GM23338 (cell line): ENCODE data around the gene ERP27. TPM values are rescaled to one million over a fixed set of nuclear protein-coding genes. Genes with fewer than 3 reads are reported as not detected.

ENCODE experiments used
- ATAC-seq: fragments of 200-7000 bp; cut with Tn5 transposase; 3 replicates; pipeline ENCODE4 v1.9.1; 2020
- DNase-seq: peaks from one replicate; pipeline ENCODE4 v3.0.0-alpha.2; 2015; ENCODE audit warnings: low spot score
- H2AFZ ChIP-seq: fragments of 200-600 bp; sonication (generic); 2 replicates; pipeline ENCODE4 v1.8.0; 2016; ENCODE audit warnings: antibody characterized with exemption, mild to moderate bottlenecking, moderate library complexity
- H3F3A ChIP-seq: fragments of 200-600 bp; sonication (generic); replicated peaks from 2 replicates; pipeline ENCODE4 v1.8.0; 2017; ENCODE audit warnings: antibody characterized with exemption, mixed run types, low read depth
- H3K27ac ChIP-seq: fragments of 200-600 bp; sonication (generic); 2 replicates; pipeline ENCODE4 v1.6.1; 2016; ENCODE audit warnings: low read depth
- H3K27me3 ChIP-seq: fragments of 200-600 bp; sonication (generic); 2 replicates; pipeline ENCODE4 v1.8.0; 2016; ENCODE audit warnings: mild to moderate bottlenecking, mixed run types, moderate library complexity; ENCODE audit not compliant: insufficient read depth
- H3K36me3 ChIP-seq: fragments of 200-600 bp; sonication (generic); 2 replicates; pipeline ENCODE4 v1.8.0; 2016; ENCODE audit warnings: mild to moderate bottlenecking; ENCODE audit not compliant: insufficient read depth
- H3K4me1 ChIP-seq: fragments of 200-600 bp; sonication (generic); 2 replicates; pipeline ENCODE4 v1.8.0; 2016; ENCODE audit warnings: mild to moderate bottlenecking, moderate library complexity; ENCODE audit not compliant: insufficient read depth
- H3K4me2 ChIP-seq: fragments of 200-600 bp; sonication (generic); 2 replicates; pipeline ENCODE4 v1.7.1; 2017; ENCODE audit warnings: mixed run types
- H3K4me3 ChIP-seq: fragments of 200-600 bp; sonication (generic); 2 replicates; pipeline ENCODE4 v1.6.1; 2016; ENCODE audit warnings: mixed run types
- H3K79me2 ChIP-seq: fragments of 200-600 bp; sonication (generic); replicated peaks from 2 replicates; pipeline ENCODE4 v1.8.0; 2017; ENCODE audit warnings: mild to moderate bottlenecking; ENCODE audit not compliant: insufficient read depth
- H3K9me2 ChIP-seq: fragments of 200-600 bp; sonication (generic); 2 replicates; pipeline ENCODE4 v1.8.0; 2017; ENCODE audit not compliant: insufficient read depth
- H4K20me1 ChIP-seq: fragments of 200-600 bp; sonication (generic); replicated peaks from 2 replicates; pipeline ENCODE4 v1.8.0; 2017; ENCODE audit warnings: mild to moderate bottlenecking; ENCODE audit not compliant: insufficient read depth
- H3K27ac Mint-ChIP-seq: 2 replicates; pipeline ENCODE4 v1.8.0; 2020; ENCODE audit warnings: inconsistent platforms, mild to moderate bottlenecking, moderate library complexity, mixed read lengths
- H3K27me3 Mint-ChIP-seq: 3 replicates; pipeline ENCODE4 v1.8.0; 2022; ENCODE audit warnings: low read depth, mild to moderate bottlenecking, moderate library complexity, mixed read lengths, inconsistent platforms; ENCODE audit not compliant: insufficient read depth, poor library complexity
- H3K36me3 Mint-ChIP-seq: 3 replicates; pipeline ENCODE4 v1.8.0; 2021; ENCODE audit warnings: low read depth, mild to moderate bottlenecking, inconsistent platforms, moderate library complexity, mixed read lengths
- H3K4me1 Mint-ChIP-seq: 3 replicates; pipeline ENCODE4 v1.8.0; 2020; ENCODE audit warnings: mild to moderate bottlenecking, inconsistent platforms, mixed read lengths
- H3K4me3 Mint-ChIP-seq: 3 replicates; pipeline ENCODE4 v1.8.0; 2021; ENCODE audit warnings: moderate library complexity, mild to moderate bottlenecking, inconsistent platforms, mixed read lengths
- H3K9me3 Mint-ChIP-seq: 3 replicates; pipeline ENCODE4 v1.8.0; 2020; ENCODE audit warnings: moderate library complexity, mild to moderate bottlenecking, inconsistent platforms, mixed read lengths
- CREB1 ChIP-seq: fragments of 250-450 bp; sonication (Bioruptor Pico); IDR thresholded peaks from 2 replicates; pipeline ENCODE4 v1.5.0; 2020; ENCODE audit warnings: low read depth, mild to moderate bottlenecking, moderate library complexity
- EZH2 ChIP-seq: fragments of 200-600 bp; sonication (generic); IDR thresholded peaks from one replicate; pipeline ENCODE4 v1.8.0; 2017; ENCODE audit warnings: antibody characterized with exemption, mild to moderate bottlenecking, low read depth; ENCODE audit not compliant: unreplicated experiment
- EZH2phosphoT487 ChIP-seq: fragments of 200-600 bp; sonication (generic); IDR thresholded peaks from one replicate; pipeline ENCODE4 v1.8.1; 2018; ENCODE audit warnings: antibody characterized with exemption; ENCODE audit not compliant: unreplicated experiment
- JUNB ChIP-seq: IDR thresholded peaks from one replicate; pipeline ENCODE4 v1.6.1; 2016; ENCODE audit warnings: antibody characterized with exemption; ENCODE audit not compliant: unreplicated experiment
- NANOG ChIP-seq: IDR thresholded peaks from 2 replicates; pipeline ENCODE4 v1.6.1; 2016; ENCODE audit warnings: antibody characterized with exemption, borderline replicate concordance
- POLR2AphosphoS5 ChIP-seq: IDR thresholded peaks from 2 replicates; pipeline ENCODE4 v1.6.1; 2016; ENCODE audit warnings: antibody characterized with exemption, low read depth
- STAT1 ChIP-seq: IDR thresholded peaks from one replicate; pipeline ENCODE4 v1.6.1; 2016; ENCODE audit warnings: antibody characterized with exemption; ENCODE audit not compliant: unreplicated experiment
- ZNF114 ChIP-seq: fragments of 250-450 bp; sonication (Bioruptor Pico); IDR thresholded peaks from 2 replicates; pipeline ENCODE4 v1.5.0; 2020; ENCODE audit warnings: mild to moderate bottlenecking, moderate library complexity
- ZNF462 ChIP-seq: fragments of 250-450 bp; sonication (Bioruptor Pico); IDR thresholded peaks from 2 replicates; pipeline ENCODE4 v1.5.0; 2020; ENCODE audit warnings: mild to moderate bottlenecking, moderate library complexity
- polyA plus RNA-seq: library from polyadenylated mRNA; unstranded; fragments of >200 nt; fragmentation: Nextera tagmentation; extraction: Ambion mirVana; gene quantifications from 2 replicates; pipeline ENCODE4 v1.2.1, GENCODE V29; 2016
- total RNA-seq: library from RNA; depleted of rRNA; stranded (reverse); fragments of >200 nt; shearing (Covaris generic); gene quantifications from 2 replicates; pipeline ENCODE4 v1.2.3, GENCODE V29; 2014
- TF ChIP-seq, protein P1 (sequence below): IDR thresholded peaks from one replicate; pipeline ENCODE4 v1.6.1; 2018; ENCODE audit warnings: antibody characterized with exemption; ENCODE audit not compliant: unreplicated experiment
- TF ChIP-seq, protein P2 (sequence below), 2 experiments: fragments of 200-600 bp in 1 of 2; sonication (generic) in 1 of 2; conservative IDR thresholded peaks; 2 replicates each; pipeline versions ENCODE4 v1.5.1 to v1.6.1; 2016 to 2017; ENCODE audit warnings: antibody characterized with exemption in 2 of 2, low read depth in 2 of 2, mild to moderate bottlenecking in 2 of 2, moderate library complexity in 1 of 2

ERP27 gene
- total and polyA plus RNA-seq, 2 experiments from 2014 or later: not detected

- Histone ChIP-seq H2AFZ (no peak overlapping the region), H3K4me3 (no peak overlapping the region), H3K79me2 (no peaks in the 10 kb centered on the region), H3K9me2 (peaks cover 3% of the 10 kb centered on the region; the same call in 1 of the 2 replicates), H3F3A (no peaks in the 10 kb centered on the region), H3K27ac (no peak overlapping the region), H4K20me1 (no peaks in the 10 kb centered on the region), H3K4me2 (no peak overlapping the region), H3K27me3 (no peaks in the 10 kb centered on the region), H3K36me3 (no peaks in the 10 kb centered on the region), H3K4me1 (no peaks in the 10 kb centered on the region; the same call in 1 of the 2 replicates)
- DNase-seq (no peak), ATAC-seq (no peak)
- Mint-ChIP-seq H3K9me3 (no peaks in the 10 kb centered on the region), H3K27ac (no peak overlapping the region), H3K4me3 (no peak overlapping the region), H3K36me3 (no peaks in the 10 kb centered on the region), H3K27me3 (no peaks in the 10 kb centered on the region), H3K4me1 (peaks cover 16% of the 10 kb centered on the region)
- TF ChIP-seq POLR2AphosphoS5: no peak
Measured at GRCh38 chr12:14946861-14947260, 8.5 kb upstream of the ERP27 start.

DNA sequence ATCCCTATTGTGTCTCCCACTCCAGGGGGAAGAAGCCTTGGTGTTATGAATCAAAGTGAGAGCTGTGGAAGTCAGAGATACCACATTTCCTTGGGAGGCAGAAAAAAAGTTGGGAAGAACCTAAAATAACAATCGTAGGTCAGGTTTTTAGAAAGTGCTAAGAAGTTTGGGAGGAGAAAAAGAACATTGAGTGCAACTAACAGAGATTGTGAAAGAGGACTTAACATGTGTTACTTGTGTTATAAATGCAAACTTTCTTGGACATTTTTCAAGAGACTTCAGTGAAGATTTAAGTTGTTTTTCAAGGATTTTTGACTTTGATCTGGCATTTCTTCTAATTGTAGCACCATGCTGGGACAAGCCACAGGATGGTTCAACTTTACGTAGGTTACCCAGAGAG, 7.8 kb upstream of the ERP27 start:
- DNase-seq (no peak), ATAC-seq (no peak)
- Mint-ChIP-seq H3K36me3 (no peaks in the 10 kb centered on the region), H3K4me1 (peaks cover 16% of the 10 kb centered on the region), H3K27me3 (no peaks in the 10 kb centered on the region), H3K9me3 (no peaks in the 10 kb centered on the region), H3K27ac (no peak overlapping the region), H3K4me3 (no peak overlapping the region)
- Histone ChIP-seq H3F3A (no peaks in the 10 kb centered on the region), H4K20me1 (no peaks in the 10 kb centered on the region), H3K27ac (no peak overlapping the region), H3K9me2 (peaks cover 3% of the 10 kb centered on the region; the same call in 1 of the 2 replicates), H3K79me2 (no peaks in the 10 kb centered on the region), H3K4me1 (no peaks in the 10 kb centered on the region; the same call in 1 of the 2 replicates), H3K4me3 (no peak overlapping the region), H2AFZ (peak overlapping the region; percentile 38; the same call in 1 of the 2 replicates), H3K36me3 (no peaks in the 10 kb centered on the region), H3K4me2 (no peak overlapping the region), H3K27me3 (no peaks in the 10 kb centered on the region)
- no peak for TF ChIP-seq CREB1 (CRISPR knock-in tag)
- TF ChIP-seq, protein P1, sequence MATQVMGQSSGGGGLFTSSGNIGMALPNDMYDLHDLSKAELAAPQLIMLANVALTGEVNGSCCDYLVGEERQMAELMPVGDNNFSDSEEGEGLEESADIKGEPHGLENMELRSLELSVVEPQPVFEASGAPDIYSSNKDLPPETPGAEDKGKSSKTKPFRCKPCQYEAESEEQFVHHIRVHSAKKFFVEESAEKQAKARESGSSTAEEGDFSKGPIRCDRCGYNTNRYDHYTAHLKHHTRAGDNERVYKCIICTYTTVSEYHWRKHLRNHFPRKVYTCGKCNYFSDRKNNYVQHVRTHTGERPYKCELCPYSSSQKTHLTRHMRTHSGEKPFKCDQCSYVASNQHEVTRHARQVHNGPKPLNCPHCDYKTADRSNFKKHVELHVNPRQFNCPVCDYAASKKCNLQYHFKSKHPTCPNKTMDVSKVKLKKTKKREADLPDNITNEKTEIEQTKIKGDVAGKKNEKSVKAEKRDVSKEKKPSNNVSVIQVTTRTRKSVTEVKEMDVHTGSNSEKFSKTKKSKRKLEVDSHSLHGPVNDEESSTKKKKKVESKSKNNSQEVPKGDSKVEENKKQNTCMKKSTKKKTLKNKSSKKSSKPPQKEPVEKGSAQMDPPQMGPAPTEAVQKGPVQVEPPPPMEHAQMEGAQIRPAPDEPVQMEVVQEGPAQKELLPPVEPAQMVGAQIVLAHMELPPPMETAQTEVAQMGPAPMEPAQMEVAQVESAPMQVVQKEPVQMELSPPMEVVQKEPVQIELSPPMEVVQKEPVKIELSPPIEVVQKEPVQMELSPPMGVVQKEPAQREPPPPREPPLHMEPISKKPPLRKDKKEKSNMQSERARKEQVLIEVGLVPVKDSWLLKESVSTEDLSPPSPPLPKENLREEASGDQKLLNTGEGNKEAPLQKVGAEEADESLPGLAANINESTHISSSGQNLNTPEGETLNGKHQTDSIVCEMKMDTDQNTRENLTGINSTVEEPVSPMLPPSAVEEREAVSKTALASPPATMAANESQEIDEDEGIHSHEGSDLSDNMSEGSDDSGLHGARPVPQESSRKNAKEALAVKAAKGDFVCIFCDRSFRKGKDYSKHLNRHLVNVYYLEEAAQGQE: no peak
- no peak for TF ChIP-seq POLR2AphosphoS5
- TF ChIP-seq EZH2: no peak
- no peak for TF ChIP-seq EZH2phosphoT487
- TF ChIP-seq, protein P2, sequence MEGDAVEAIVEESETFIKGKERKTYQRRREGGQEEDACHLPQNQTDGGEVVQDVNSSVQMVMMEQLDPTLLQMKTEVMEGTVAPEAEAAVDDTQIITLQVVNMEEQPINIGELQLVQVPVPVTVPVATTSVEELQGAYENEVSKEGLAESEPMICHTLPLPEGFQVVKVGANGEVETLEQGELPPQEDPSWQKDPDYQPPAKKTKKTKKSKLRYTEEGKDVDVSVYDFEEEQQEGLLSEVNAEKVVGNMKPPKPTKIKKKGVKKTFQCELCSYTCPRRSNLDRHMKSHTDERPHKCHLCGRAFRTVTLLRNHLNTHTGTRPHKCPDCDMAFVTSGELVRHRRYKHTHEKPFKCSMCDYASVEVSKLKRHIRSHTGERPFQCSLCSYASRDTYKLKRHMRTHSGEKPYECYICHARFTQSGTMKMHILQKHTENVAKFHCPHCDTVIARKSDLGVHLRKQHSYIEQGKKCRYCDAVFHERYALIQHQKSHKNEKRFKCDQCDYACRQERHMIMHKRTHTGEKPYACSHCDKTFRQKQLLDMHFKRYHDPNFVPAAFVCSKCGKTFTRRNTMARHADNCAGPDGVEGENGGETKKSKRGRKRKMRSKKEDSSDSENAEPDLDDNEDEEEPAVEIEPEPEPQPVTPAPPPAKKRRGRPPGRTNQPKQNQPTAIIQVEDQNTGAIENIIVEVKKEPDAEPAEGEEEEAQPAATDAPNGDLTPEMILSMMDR (conservative IDR thresholded peaks at IDR 0.05; ENCODE audit: low read depth in 2 of 2): no peak
- no peak for TF ChIP-seq ZNF114
- no peak for TF ChIP-seq NANOG
- TF ChIP-seq STAT1: no peak
- TF ChIP-seq ZNF462 (CRISPR knock-in tag): no peak
- no peak for TF ChIP-seq JUNB
